GDM1 (cell line): Measurements from ENCODE around the gene RNF214.
"Not testable (repeated sequence)": the region's sequence is repeated elsewhere in the genome, so short reads cannot be mapped to it uniquely, and the experiment has no call there.

Source experiments
- DNase-seq: peaks from one replicate; lab custom pipeline; 2025; lab: John Stamatoyannopoulos, UW

RNF214 gene

GRCh38 chr11:117315285-117316196, 83.1 kb downstream of the RNF214 start:
- DNase-seq, result no peak

GRCh38 chr11:117316197-117316961, 83.9 kb downstream of the RNF214 start, which contains the start of gene BACE1:
Gene BACE1 (minus strand): TSS chr11:117316256. CDS start chr11:117315795, 461 bp downstream.
- DNase-seq, result no peak

GRCh38 chr11:117318738-117319137, 86.3 kb downstream of the RNF214 start:
- no peak for DNase-seq

- no peak for DNase-seq
These were observed 86.9 kb downstream of the RNF214 start for GRCh38 chr11:117319214-117319840.

GRCh38 chr11:117327255-117327566, 94.7 kb downstream of the RNF214 start:
- not testable (repeated sequence) for DNase-seq

GRCh38 chr11:117327567-117328374, 95.3 kb downstream of the RNF214 start, which contains the start of gene CEP164:
Gene CEP164 (plus strand): TSS chr11:117327854. CDS start chr11:117338587, 10,733 bp downstream.
- peak; percentile 87 for DNase-seq

GRCh38 chr11:117328375-117329010, 96.0 kb downstream of the RNF214 start:
- DNase-seq, result no peak

GRCh38 chr11:117332843-117333242, 100.4 kb downstream of the RNF214 start:
- no peak for DNase-seq

- DNase-seq, result no peak
These were observed 101.4 kb downstream of the RNF214 start for GRCh38 chr11:117333917-117334316.

GRCh38 chr11:117334896-117335295, 102.4 kb downstream of the RNF214 start:
- no peak for DNase-seq

GRCh38 chr11:117335399-117335798, 102.9 kb downstream of the RNF214 start:
- DNase-seq, result no peak
